Trophoblast cell (in vitro differentiated cells and primary cell): Measurements from ENCODE around the gene TMEM121B.

Source experiments
- DNase-seq, 2 donors: peaks; one replicate each; pipeline ENCODE4 v3.0.0-alpha.2; 2016
- H2AFZ ChIP-seq: 2 replicates; pipeline ENCODE4 v1.6.1; 2013; ENCODE audit warnings: low read length, moderate library complexity, mild to moderate bottlenecking; ENCODE audit not compliant: insufficient read depth, poor library complexity
- H2AK5ac ChIP-seq: 2 replicates; pipeline ENCODE4 v1.6.1; 2013; ENCODE audit warnings: mild to moderate bottlenecking, low read length
- H2BK120ac ChIP-seq: 2 replicates; pipeline ENCODE4 v1.6.1; 2013; ENCODE audit warnings: low read length, mild to moderate bottlenecking, moderate library complexity; ENCODE audit not compliant: insufficient read depth, poor library complexity
- H2BK12ac ChIP-seq: 2 replicates; pipeline ENCODE4 v1.6.1; 2013; ENCODE audit warnings: mild to moderate bottlenecking, low read length, moderate library complexity
- H2BK5ac ChIP-seq: 2 replicates; pipeline ENCODE4 v1.6.1; 2013; ENCODE audit warnings: low read length, low read depth, moderate library complexity, mild to moderate bottlenecking; ENCODE audit not compliant: poor library complexity
- H3K14ac ChIP-seq: 2 replicates; pipeline ENCODE4 v1.6.1; 2013; ENCODE audit warnings: mild to moderate bottlenecking, low read length
- H3K18ac ChIP-seq: 2 replicates; pipeline ENCODE4 v1.6.1; 2013; ENCODE audit warnings: mild to moderate bottlenecking, low read length
- H3K23ac ChIP-seq: 2 replicates; pipeline ENCODE4 v1.6.1; 2013; ENCODE audit warnings: low read length
- H3K27ac ChIP-seq: 2 replicates; pipeline ENCODE4 v1.5.1; 2013; ENCODE audit warnings: low read depth, mild to moderate bottlenecking, inconsistent platforms, low read length, moderate library complexity
- H3K27me3 ChIP-seq: 2 replicates; pipeline ENCODE4 v1.6.1; 2013; ENCODE audit warnings: inconsistent platforms, mild to moderate bottlenecking, low read length, moderate library complexity; ENCODE audit not compliant: insufficient read depth
- H3K36me3 ChIP-seq, 2 experiments: 1 replicate in 1 of 2; 2 replicates in 1 of 2; pipeline ENCODE4 v1.6.1; 2013; ENCODE audit warnings: low read length in 2 of 2, mild to moderate bottlenecking in 2 of 2, moderate library complexity in 1 of 2; ENCODE audit not compliant: insufficient read depth in 2 of 2, control insufficient read depth in 1 of 2
- H3K4ac ChIP-seq: 2 replicates; pipeline ENCODE4 v1.6.1; 2013; ENCODE audit warnings: low read depth, mild to moderate bottlenecking, low read length, moderate library complexity
- H3K4me1 ChIP-seq, 2 experiments: 1 replicate in 1 of 2; 2 replicates in 1 of 2; pipeline ENCODE4 v1.6.1; 2013; ENCODE audit warnings: low read length in 2 of 2, mild to moderate bottlenecking in 2 of 2, moderate library complexity in 1 of 2; ENCODE audit not compliant: insufficient read depth in 2 of 2, control insufficient read depth in 1 of 2
- H3K4me2 ChIP-seq: 2 replicates; pipeline ENCODE4 v1.6.1; 2013; ENCODE audit warnings: inconsistent platforms, mild to moderate bottlenecking, low read length, moderate library complexity
- H3K4me3 ChIP-seq: 2 replicates; pipeline ENCODE4 v1.5.1; 2013; ENCODE audit warnings: mild to moderate bottlenecking, low read depth, low read length, inconsistent platforms
- H3K79me1 ChIP-seq: one replicate; pipeline ENCODE4 v1.6.1; 2013; ENCODE audit warnings: low read length
- H3K79me2 ChIP-seq: 2 replicates; pipeline ENCODE4 v1.6.1; 2013; ENCODE audit warnings: low read length, mild to moderate bottlenecking; ENCODE audit not compliant: control insufficient read depth, insufficient read depth, poor library complexity
- H3K9ac ChIP-seq: 2 replicates; pipeline ENCODE4 v1.6.1; 2013; ENCODE audit warnings: mild to moderate bottlenecking, low read length
- H3K9me3 ChIP-seq: 2 replicates; pipeline ENCODE4 v1.6.1; 2013; ENCODE audit warnings: low read depth, mild to moderate bottlenecking, control low read depth, inconsistent platforms, low read length; ENCODE audit not compliant: insufficient read depth
- H4K12ac ChIP-seq: 2 replicates; pipeline ENCODE4 v1.6.1; 2013; ENCODE audit warnings: low read depth, mild to moderate bottlenecking, low read length, moderate library complexity
- H4K8ac ChIP-seq: 2 replicates; pipeline ENCODE4 v1.6.1; 2013; ENCODE audit warnings: low read depth, mild to moderate bottlenecking, low read length, moderate library complexity
- H4K91ac ChIP-seq: one replicate; pipeline ENCODE4 v1.6.1; 2013; ENCODE audit warnings: low read depth, mild to moderate bottlenecking, low read length, moderate library complexity
- WGBS: extraction: QIAGEN DNeasy Blood & Tissue Kit; methylation state at CpG from one replicate; pipeline ENCODE4 v1.1.7; 2013; ENCODE audit warnings: missing lambda C conversion rate; ENCODE audit not compliant: insufficient read length, insufficient coverage; ENCODE audit errors: extremely low coverage; 5-methylcytosine and 5-hydroxymethylcytosine counted together

TMEM121B gene

GRCh38 chr22:17090550-17090949 is 30.6 kb downstream of the TMEM121B start:
- Histone ChIP-seq H4K12ac (no peak overlapping the region), H2BK12ac (no peak overlapping the region), H2AK5ac (no peak overlapping the region), H3K9ac (no peak overlapping the region), H2BK120ac (no peak overlapping the region), H3K4me2 (no peak overlapping the region), H3K79me1 (peaks cover under 1% of the 10 kb centered on the region), H3K23ac (no peak overlapping the region), H3K36me3 (no peaks in the 10 kb centered on the region), H3K27me3 (peaks cover 8% of the 10 kb centered on the region), H3K9me3 (peaks cover under 1% of the 10 kb centered on the region), H3K4me1 (peaks cover 0 to 5% of the 10 kb centered on the region in 2 experiments), H3K14ac (no peak overlapping the region), H4K91ac (no peak overlapping the region), H2BK5ac (no peak overlapping the region), H3K18ac (no peak overlapping the region), H4K8ac (no peak overlapping the region), H3K79me2 (peaks cover under 1% of the 10 kb centered on the region), H3K27ac (no peak overlapping the region), H3K4ac (no peak overlapping the region), H2AFZ (no peak overlapping the region), H3K4me3 (no peak overlapping the region)
- no peak for DNase-seq

GRCh38 chr22:17087498-17088131 is 33.5 kb downstream of the TMEM121B start:
- Histone ChIP-seq H2AFZ (no peak overlapping the region), H2BK120ac (no peak overlapping the region), H3K27ac (no peak overlapping the region), H3K18ac (no peak overlapping the region), H3K4ac (no peak overlapping the region), H4K91ac (no peak overlapping the region), H4K8ac (no peak overlapping the region), H3K4me2 (no peak overlapping the region), H2AK5ac (no peak overlapping the region), H3K79me2 (peaks cover 8% of the 10 kb centered on the region), H3K23ac (no peak overlapping the region), H3K4me1 (peaks cover 2 to 7% of the 10 kb centered on the region in 2 experiments), H3K14ac (no peak overlapping the region), H3K36me3 (no peaks in the 10 kb centered on the region), H2BK5ac (no peak overlapping the region), H2BK12ac (no peak overlapping the region), H3K9ac (no peak overlapping the region), H3K9me3 (peaks cover 3% of the 10 kb centered on the region), H4K12ac (no peak overlapping the region), H3K27me3 (peaks cover 10% of the 10 kb centered on the region), H3K79me1 (peaks cover 10% of the 10 kb centered on the region), H3K4me3 (no peak overlapping the region)
- WGBS: no CpG with 5 or more reads among the region's 12 CpGs
- no peak for DNase-seq

- Histone ChIP-seq H3K4me2 (no peak overlapping the region), H3K14ac (no peak overlapping the region), H3K27me3 (peaks cover 10% of the 10 kb centered on the region), H3K4ac (no peak overlapping the region), H3K9ac (no peak overlapping the region), H3K4me1 (peaks cover 2 to 7% of the 10 kb centered on the region in 2 experiments), H2AK5ac (no peak overlapping the region), H3K79me1 (peaks cover 10% of the 10 kb centered on the region), H3K4me3 (no peak overlapping the region), H2BK120ac (no peak overlapping the region), H4K91ac (no peak overlapping the region), H2AFZ (no peak overlapping the region), H3K9me3 (peaks cover 3% of the 10 kb centered on the region), H3K23ac (no peak overlapping the region), H2BK5ac (no peak overlapping the region), H4K8ac (no peak overlapping the region), H3K36me3 (no peaks in the 10 kb centered on the region), H4K12ac (no peak overlapping the region), H2BK12ac (no peak overlapping the region), H3K79me2 (peaks cover 8% of the 10 kb centered on the region), H3K18ac (no peak overlapping the region), H3K27ac (no peak overlapping the region)
- whole genome bisulfite sequencing: no CpG with 5 or more reads among the region's 10 CpGs
- DNase-seq: no peak
These were observed 34.2 kb downstream of the TMEM121B start for GRCh38 chr22:17086788-17087497.

- no peak overlapping the region for H3K4me3 ChIP-seq
- peaks cover 3% of the 10 kb centered on the region for H3K9me3 ChIP-seq
- H3K79me1 ChIP-seq: peaks cover 10% of the 10 kb centered on the region
- H2BK12ac ChIP-seq: no peak overlapping the region
- H2BK5ac ChIP-seq: no peak overlapping the region
- no peak overlapping the region for H2AFZ ChIP-seq
- H4K91ac ChIP-seq: no peak overlapping the region
- H3K27ac ChIP-seq: no peak overlapping the region
- H3K36me3 ChIP-seq: no peaks in the 10 kb centered on the region
- no peak overlapping the region for H3K18ac ChIP-seq
- H3K4ac ChIP-seq: no peak overlapping the region
- H3K9ac ChIP-seq: no peak overlapping the region
- H2AK5ac ChIP-seq: no peak overlapping the region
- no peak overlapping the region for H3K23ac ChIP-seq
- peaks cover 2 to 7% of the 10 kb centered on the region in 2 experiments for H3K4me1 ChIP-seq
- H4K12ac ChIP-seq: no peak overlapping the region
- H2BK120ac ChIP-seq: no peak overlapping the region
- H3K27me3 ChIP-seq: peaks cover 10% of the 10 kb centered on the region
- no CpG with 5 or more reads among the region's 7 CpGs for WGBS
- no peak overlapping the region for H3K4me2 ChIP-seq
- H3K79me2 ChIP-seq: peaks cover 8% of the 10 kb centered on the region
- no peak overlapping the region for H3K14ac ChIP-seq
- DNase-seq: no peak
- H4K8ac ChIP-seq: no peak overlapping the region
These were observed 34.9 kb downstream of the TMEM121B start for GRCh38 chr22:17086296-17086695.
